ENCODE results near the gene LIX1. TPM values are rescaled to one million over a fixed set of nuclear protein-coding genes. Genes with fewer than 3 reads are reported as not detected.
A peak's percentile ranks its signal among the peaks of the same experiment; 100 is the strongest.

Gene LIX1
- total RNA-seq, 1 experiment from 2014 or later: not detected

DNA sequence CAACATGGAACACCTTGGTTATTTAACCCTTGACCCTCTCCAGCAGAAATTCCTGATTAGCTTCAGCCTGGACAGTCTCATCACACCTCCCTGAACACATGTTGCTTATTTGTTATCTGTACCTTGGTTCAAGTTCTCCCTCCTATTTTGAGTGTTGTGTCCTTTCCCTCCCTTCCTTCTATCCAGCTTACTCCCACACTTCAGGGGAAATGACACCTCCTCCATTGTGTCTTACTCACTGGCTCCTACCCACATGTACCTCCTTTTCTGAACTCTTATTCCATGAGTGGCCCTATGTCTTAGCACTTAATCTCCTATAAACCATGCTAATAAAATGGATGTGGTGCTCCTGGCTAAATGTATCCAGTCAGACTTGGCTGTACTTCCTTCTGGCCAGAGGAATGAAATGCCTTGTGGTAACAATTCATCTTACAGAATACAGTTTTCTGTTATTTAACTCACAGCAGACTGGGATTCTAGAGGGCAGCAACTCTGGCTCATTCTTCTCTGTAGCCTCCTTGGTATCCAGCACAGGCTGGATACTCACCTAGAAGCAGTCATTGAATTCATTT is 11.2 kb downstream of the LIX1 start:
- ChIA-PET CTCF (interaction anchor here (1.7 kb wide), 1 partner anchor 134 kb away, joined by 6 read pairs; no protein-coding TSS in a partner anchor), POLR2A (no interaction called here)
- Mint-ChIP-seq H3K4me3 (no peak overlapping the region), H3K9me3 (no peaks in the 10 kb centered on the region), H3K27ac (no peak overlapping the region), H3K36me3 (no peaks in the 10 kb centered on the region), H3K4me1 (peaks cover 11% of the 10 kb centered on the region), H3K27me3 (ENCODE audit: low read depth) (no peaks in the 10 kb centered on the region)
- no peak for ATAC-seq
- TF ChIP-seq TCF7 (CRISPR knock-in tag; IDR thresholded peaks at IDR 0.05; ENCODE audit: low read depth) (no peak), E2F4 (CRISPR knock-in tag; IDR thresholded peaks at IDR 0.05; ENCODE audit: borderline replicate concordance, low read depth) (no peak), SMAD4 (CRISPR knock-in tag; IDR thresholded peaks at IDR 0.05) (no peak), OVOL2 (CRISPR knock-in tag; IDR thresholded peaks at IDR 0.05; ENCODE audit: borderline replicate concordance) (no peak), IRF1 (CRISPR knock-in tag; IDR thresholded peaks at IDR 0.05) (no peak), FOXP1 (CRISPR knock-in tag; IDR thresholded peaks at IDR 0.05; ENCODE audit: borderline replicate concordance) (no peak)
- TF ChIP-seq, protein P1, sequence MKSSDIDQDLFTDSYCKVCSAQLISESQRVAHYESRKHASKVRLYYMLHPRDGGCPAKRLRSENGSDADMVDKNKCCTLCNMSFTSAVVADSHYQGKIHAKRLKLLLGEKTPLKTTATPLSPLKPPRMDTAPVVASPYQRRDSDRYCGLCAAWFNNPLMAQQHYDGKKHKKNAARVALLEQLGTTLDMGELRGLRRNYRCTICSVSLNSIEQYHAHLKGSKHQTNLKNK (CRISPR knock-in tag; IDR thresholded peaks at IDR 0.05): no peak
- TF ChIP-seq, protein P2, sequence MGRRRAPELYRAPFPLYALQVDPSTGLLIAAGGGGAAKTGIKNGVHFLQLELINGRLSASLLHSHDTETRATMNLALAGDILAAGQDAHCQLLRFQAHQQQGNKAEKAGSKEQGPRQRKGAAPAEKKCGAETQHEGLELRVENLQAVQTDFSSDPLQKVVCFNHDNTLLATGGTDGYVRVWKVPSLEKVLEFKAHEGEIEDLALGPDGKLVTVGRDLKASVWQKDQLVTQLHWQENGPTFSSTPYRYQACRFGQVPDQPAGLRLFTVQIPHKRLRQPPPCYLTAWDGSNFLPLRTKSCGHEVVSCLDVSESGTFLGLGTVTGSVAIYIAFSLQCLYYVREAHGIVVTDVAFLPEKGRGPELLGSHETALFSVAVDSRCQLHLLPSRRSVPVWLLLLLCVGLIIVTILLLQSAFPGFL (CRISPR knock-in tag; IDR thresholded peaks at IDR 0.05; ENCODE audit: borderline replicate concordance): no peak
- TF ChIP-seq, protein P3, sequence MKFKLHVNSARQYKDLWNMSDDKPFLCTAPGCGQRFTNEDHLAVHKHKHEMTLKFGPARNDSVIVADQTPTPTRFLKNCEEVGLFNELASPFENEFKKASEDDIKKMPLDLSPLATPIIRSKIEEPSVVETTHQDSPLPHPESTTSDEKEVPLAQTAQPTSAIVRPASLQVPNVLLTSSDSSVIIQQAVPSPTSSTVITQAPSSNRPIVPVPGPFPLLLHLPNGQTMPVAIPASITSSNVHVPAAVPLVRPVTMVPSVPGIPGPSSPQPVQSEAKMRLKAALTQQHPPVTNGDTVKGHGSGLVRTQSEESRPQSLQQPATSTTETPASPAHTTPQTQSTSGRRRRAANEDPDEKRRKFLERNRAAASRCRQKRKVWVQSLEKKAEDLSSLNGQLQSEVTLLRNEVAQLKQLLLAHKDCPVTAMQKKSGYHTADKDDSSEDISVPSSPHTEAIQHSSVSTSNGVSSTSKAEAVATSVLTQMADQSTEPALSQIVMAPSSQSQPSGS (CRISPR knock-in tag; IDR thresholded peaks at IDR 0.05; ENCODE audit: borderline replicate concordance, low read depth): no peak
- TF ChIP-seq, protein P4, sequence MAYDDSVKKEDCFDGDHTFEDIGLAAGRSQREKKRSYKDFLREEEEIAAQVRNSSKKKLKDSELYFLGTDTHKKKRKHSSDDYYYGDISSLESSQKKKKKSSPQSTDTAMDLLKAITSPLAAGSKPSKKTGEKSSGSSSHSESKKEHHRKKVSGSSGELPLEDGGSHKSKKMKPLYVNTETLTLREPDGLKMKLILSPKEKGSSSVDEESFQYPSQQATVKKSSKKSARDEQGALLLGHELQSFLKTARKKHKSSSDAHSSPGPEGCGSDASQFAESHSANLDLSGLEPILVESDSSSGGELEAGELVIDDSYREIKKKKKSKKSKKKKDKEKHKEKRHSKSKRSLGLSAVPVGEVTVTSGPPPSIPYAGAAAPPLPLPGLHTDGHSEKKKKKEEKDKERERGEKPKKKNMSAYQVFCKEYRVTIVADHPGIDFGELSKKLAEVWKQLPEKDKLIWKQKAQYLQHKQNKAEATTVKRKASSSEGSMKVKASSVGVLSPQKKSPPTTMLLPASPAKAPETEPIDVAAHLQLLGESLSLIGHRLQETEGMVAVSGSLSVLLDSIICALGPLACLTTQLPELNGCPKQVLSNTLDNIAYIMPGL (CRISPR knock-in tag; IDR thresholded peaks at IDR 0.05): no peak
- TF ChIP-seq, protein P5, sequence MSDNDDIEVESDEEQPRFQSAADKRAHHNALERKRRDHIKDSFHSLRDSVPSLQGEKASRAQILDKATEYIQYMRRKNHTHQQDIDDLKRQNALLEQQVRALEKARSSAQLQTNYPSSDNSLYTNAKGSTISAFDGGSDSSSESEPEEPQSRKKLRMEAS (CRISPR knock-in tag; IDR thresholded peaks at IDR 0.05): no peak
- no peak for DNase-seq (ENCODE audit: low spot score)

- POLR2A ChIA-PET: no interaction called here
- DNase-seq (ENCODE audit: low spot score): no peak
Measured at GRCh38 chr5:97127727-97128126, 14.7 kb downstream of the LIX1 start.

GRCh38 chr5:97125125-97125683 is 17.2 kb downstream of the LIX1 start:
- Mint-ChIP-seq H3K27me3 (ENCODE audit: low read depth) (no peaks in the 10 kb centered on the region), H3K36me3 (no peaks in the 10 kb centered on the region), H3K9me3 (no peaks in the 10 kb centered on the region), H3K4me3 (no peak overlapping the region), H3K4me1 (0 out of 2 replicates have a peak, but pooled peaks cover 4% of the 10 kb centered on the region), H3K27ac (no peak overlapping the region)
- DNase-seq (ENCODE audit: low spot score) (no peak), ATAC-seq (peak; percentile 67)
- TF ChIP-seq ZSCAN18 (CRISPR knock-in tag; IDR thresholded peaks at IDR 0.05) (no peak), ZNF671 (CRISPR knock-in tag; IDR thresholded peaks at IDR 0.05) (no peak)
- CTCF ChIA-PET: interaction anchor here (1.0 kb wide), 1 partner anchor 17 kb away, joined by 3 read pairs; the partner anchor contains the start of gene LIX1
- POLR2A ChIA-PET: no interaction called here

More at GRCh38 chr5:97127727-97128126, 14.7 kb downstream of the LIX1 start:
- no peak for TF ChIP-seq FOXP1 (CRISPR knock-in tag; IDR thresholded peaks at IDR 0.05; ENCODE audit: borderline replicate concordance)
- Mint-ChIP-seq H3K36me3 (no peaks in the 10 kb centered on the region), H3K9me3 (no peaks in the 10 kb centered on the region), H3K4me1 (0 out of 2 replicates have a peak, but pooled peaks cover 4% of the 10 kb centered on the region), H3K4me3 (no peak overlapping the region), H3K27me3 (ENCODE audit: low read depth) (no peaks in the 10 kb centered on the region), H3K27ac (no peak overlapping the region)
- ATAC-seq: no peak
- CTCF ChIA-PET: interaction anchor here (0.8 kb wide), 1 partner anchor 15 kb away, joined by 4 read pairs; the partner anchor contains the start of gene LIX1
